GM20000 (cell line): Measurements from ENCODE around the gene SLFN12.

Experiments used
- DNase-seq: peaks from one replicate; pipeline ENCODE4 v3.0.0; 2012; ENCODE audit warnings: low spot score
- TF ChIP-seq, protein P1 (sequence below): IDR thresholded peaks from 2 replicates; pipeline ENCODE4 v1.5.1; 2012; ENCODE audit warnings: mild to moderate bottlenecking, control low read depth; ENCODE audit errors: extremely low read depth, missing control alignments

The SLFN12 gene

DNA sequence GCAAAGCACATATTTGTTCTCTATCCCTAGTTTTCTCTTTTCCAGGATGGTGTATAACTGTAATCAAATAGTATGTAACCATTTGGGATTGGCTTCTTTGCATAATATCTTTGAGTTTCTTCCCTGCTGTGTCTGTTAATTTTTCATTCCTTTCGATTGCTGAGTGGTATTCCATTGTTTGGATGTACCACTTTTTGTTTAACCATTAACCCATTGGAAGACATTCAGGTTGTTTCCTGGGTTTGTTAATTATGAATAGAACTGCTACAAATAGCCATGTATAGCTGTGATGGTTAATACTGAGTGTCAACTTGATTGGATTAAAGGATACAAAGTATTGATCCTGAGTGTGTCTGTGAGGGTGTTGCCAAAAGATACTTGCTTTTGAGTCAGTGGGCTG, 20.9 kb upstream of the SLFN12 start:
- TF ChIP-seq, protein P1, sequence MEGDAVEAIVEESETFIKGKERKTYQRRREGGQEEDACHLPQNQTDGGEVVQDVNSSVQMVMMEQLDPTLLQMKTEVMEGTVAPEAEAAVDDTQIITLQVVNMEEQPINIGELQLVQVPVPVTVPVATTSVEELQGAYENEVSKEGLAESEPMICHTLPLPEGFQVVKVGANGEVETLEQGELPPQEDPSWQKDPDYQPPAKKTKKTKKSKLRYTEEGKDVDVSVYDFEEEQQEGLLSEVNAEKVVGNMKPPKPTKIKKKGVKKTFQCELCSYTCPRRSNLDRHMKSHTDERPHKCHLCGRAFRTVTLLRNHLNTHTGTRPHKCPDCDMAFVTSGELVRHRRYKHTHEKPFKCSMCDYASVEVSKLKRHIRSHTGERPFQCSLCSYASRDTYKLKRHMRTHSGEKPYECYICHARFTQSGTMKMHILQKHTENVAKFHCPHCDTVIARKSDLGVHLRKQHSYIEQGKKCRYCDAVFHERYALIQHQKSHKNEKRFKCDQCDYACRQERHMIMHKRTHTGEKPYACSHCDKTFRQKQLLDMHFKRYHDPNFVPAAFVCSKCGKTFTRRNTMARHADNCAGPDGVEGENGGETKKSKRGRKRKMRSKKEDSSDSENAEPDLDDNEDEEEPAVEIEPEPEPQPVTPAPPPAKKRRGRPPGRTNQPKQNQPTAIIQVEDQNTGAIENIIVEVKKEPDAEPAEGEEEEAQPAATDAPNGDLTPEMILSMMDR: no peak
- DNase-seq: no peak

DNA sequence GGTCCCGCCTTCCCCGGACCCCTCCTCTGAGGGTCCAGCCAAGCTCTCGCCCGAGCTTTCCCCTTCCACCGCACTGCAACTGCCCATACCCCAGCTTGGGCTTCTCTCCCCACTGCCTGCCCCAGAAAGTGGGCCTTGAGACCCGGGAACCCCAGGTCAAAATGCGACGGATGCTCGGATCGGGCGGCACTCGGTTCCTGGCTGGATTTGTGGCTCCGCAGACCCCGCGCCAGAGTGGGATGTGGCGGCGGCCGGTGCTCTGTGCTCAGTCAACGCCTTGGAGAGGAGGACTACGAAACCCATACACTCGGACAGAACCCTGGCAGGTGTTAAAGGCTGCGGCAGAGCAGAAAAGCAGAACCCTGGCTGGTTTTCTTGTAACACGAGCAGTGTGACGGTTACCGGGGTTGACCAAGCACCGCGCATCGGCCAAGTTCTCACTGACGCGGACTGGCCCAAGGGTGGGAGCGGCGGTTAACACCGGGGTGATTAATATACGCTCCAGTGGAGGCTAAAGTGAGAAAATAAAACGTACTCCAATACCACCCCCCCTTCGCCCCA, 17.2 kb upstream of the SLFN12 start:
- TF ChIP-seq, protein P1: no peak
- peak; percentile 42 for DNase-seq

DNA sequence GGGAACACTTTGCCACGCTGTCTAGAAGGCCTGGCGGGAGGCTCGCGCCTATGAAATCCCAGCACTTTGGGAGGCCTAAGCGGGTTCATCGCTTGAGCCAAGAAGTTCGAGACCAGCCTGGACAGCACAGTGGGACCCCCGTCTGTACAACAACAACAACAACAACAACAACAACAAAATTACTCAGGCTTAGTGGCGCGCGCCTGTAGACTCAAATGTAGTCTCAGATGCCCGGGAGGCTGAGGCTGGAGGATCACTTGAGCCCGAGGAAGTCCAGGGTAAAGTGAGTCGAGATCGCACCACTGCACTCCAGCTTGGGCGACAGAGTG, 16.6 kb upstream of the SLFN12 start:
- no peak for DNase-seq
- TF ChIP-seq, protein P1: no peak

DNA sequence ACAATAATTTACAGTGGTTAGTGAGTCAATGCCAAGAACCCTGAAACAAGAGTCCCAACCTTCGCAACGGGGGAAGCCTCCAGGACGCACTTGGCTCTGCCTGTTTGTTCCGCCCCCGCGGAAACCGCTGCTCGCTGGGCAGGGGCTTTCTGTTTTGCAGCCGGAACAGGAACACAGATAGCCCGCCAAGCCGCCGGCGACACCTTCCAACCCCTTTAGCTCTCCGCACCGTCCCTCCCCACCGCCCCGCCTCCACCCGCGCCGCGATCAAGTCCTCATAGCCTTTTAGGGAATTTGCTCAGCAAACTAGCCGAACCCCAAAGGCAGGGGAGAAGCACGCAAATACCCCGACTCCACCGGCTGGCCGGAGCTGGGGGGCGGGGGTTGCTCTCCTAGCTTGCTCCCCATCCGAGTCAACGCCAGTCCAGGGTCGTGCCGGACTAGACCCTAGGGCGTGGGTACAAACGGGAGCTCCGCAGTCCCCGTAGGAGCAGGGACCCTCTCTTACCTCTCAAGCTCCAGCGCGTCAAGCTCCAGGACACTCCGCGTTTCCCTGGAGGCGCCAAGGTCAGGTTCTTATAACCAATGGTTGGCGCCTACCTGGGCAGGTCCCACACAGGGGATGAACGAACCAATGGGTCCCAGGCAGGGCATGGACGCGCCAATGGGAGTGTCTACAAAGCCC, 16.1 kb upstream of the SLFN12 start, which contains the start of gene SLFN13:
Gene SLFN13 (minus strand): TSS at position 553 of the 685 bp plus-strand sequence. CDS start 3,086 bp downstream, outside the sequence.
- DNase-seq: peak; percentile 81
- TF ChIP-seq, protein P1: no peak

DNA sequence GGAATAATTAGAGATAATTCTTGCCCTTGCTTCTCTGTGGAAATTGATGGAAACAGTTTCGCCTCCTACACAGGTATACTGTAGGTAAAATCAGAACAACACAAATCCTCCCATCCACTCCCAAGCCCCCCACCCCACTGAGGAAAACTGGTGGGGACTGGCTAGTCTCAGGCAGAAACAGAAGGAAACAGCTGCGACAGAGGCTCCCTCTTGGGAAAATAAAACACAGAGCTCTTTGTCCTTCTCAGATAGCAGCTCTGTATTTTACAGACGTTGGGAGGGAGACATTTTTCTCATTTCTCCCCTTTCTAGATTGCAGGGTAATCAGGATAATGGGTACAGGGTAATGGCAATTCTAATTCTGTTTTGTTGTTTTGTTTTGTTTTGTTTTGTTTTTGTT, 15.2 kb upstream of the SLFN12 start:
- TF ChIP-seq, protein P1: no peak
- no peak for DNase-seq

DNA sequence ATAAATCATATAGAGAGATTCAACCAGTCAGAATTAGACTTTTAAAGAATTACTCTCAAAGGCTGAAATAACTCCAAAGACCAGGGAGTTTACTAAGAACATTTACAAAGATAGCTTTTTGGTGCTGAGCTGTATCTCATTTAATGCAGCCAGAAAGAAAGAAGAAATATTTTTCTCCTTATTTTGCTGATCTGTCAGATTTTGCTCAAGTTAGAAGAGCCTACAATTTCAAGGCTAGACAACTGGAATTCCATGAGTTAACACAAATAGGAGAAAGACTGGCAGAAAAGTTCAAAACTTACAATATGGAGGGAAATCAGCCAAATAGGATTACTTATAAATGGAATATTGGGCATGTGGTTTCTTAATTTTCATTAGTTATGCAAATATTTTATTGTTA, 6.1 kb upstream of the SLFN12 start:
- TF ChIP-seq, protein P1: no peak
- DNase-seq: no peak

DNA sequence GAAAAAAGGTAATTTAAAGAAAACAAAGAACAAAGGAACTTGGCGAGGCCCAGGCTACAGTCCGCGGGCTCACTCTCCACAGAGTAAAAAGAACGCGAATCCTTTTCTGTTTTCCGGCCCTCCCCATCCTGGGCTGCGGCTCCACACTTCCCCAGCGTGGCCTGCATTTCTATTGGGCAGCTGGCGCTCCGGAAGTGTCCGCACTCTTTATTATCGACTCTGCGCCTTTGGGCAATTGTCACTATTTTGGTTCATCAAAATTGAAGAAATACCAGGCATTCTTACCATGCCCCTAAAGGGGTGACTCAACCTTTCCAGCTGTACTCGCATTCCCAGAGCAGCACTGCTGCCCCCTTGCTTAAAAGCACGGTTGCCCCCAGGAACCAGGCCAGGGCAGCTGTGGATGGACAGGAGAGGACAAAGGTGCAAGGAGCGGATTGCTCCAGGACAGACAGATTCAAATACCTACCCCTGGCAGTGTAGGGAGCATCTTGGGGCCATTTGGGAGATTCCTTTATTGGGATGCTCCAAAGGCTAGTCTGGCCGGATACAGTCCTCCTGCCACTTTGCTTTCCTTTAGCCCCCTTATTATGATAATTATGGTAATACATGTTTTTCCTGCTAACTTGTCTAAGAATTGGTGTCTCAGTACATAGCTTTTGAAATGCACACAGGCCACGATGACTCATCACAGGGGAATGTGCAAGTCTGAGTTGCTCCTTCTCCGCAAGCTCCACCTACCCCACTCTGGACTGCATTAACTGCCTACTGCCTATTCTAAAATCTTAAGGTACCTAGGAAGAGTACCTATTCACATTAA, 985 bp upstream of the SLFN12 start:
- peak; percentile 33 for DNase-seq

More for the DNA sequence above, 985 bp upstream of the SLFN12 start:
- TF ChIP-seq, protein P1: no peak
